CD8-positive, alpha-beta memory T cell (primary cell): ENCODE data around the gene FRS3. TPM values are rescaled to one million over a fixed set of nuclear protein-coding genes. Genes with fewer than 3 reads are reported as not detected.

Source experiments
- CTCF ChIA-PET: fragments of 350-600 bp; sonication (Branson Sonifier 250); formaldehyde crosslinking; loops from one replicate; lab custom pipeline; 2021; ENCODE audit warnings: antibody characterized with exemption; lab: Charles Lee
- POLR2A ChIA-PET: fragments of 350-600 bp; sonication (Branson Sonifier 250); formaldehyde crosslinking; loops from one replicate; lab custom pipeline; 2021; ENCODE audit warnings: antibody characterized with exemption; lab: Charles Lee
- DNase-seq, 5 donors: peaks; one replicate each; pipeline versions ENCODE4 v3.0.0 to v3.0.0-alpha.2; 2020 to 2022; ENCODE audit warnings: mixed read lengths in 1 of 5
- H3K27ac ChIP-seq: one replicate; pipeline ENCODE4 v1.7.0; 2013; ENCODE audit warnings: low read depth, mild to moderate bottlenecking, low read length, moderate library complexity
- H3K27me3 ChIP-seq: 2 replicates; pipeline ENCODE4 v1.7.0; 2013; ENCODE audit warnings: low read length, mild to moderate bottlenecking; ENCODE audit not compliant: insufficient read depth, poor library complexity, severe bottlenecking
- H3K36me3 ChIP-seq: 2 replicates; pipeline ENCODE4 v1.7.0; 2013; ENCODE audit warnings: mild to moderate bottlenecking, low read length, moderate library complexity; ENCODE audit not compliant: insufficient read depth
- H3K4me1 ChIP-seq: 2 replicates; pipeline ENCODE4 v1.7.0; 2013; ENCODE audit warnings: mild to moderate bottlenecking, low read length, moderate library complexity; ENCODE audit not compliant: insufficient read depth
- H3K4me3 ChIP-seq: 2 replicates; pipeline ENCODE4 v1.7.0; 2013; ENCODE audit warnings: mild to moderate bottlenecking, low read length
- H3K9me3 ChIP-seq: 2 replicates; pipeline ENCODE4 v1.7.0; 2013; ENCODE audit warnings: mild to moderate bottlenecking, low read length
- H3K27ac Mint-ChIP-seq, 8 donors: one replicate each; pipeline ENCODE4 v1.8.0; 2020 to 2021; ENCODE audit warnings: mixed read lengths in 8 of 8, mild to moderate bottlenecking in 6 of 8, inconsistent platforms in 3 of 8, moderate library complexity in 3 of 8
- H3K27me3 Mint-ChIP-seq, 2 donors: one replicate each; pipeline ENCODE4 v1.8.0; 2020 to 2021; ENCODE audit warnings: mixed read lengths in 2 of 2, mild to moderate bottlenecking in 1 of 2, moderate library complexity in 1 of 2
- H3K36me3 Mint-ChIP-seq, 3 donors: one replicate each; pipeline ENCODE4 v1.8.0; 2020 to 2021; ENCODE audit warnings: mixed read lengths in 3 of 3, inconsistent platforms in 1 of 3, mild to moderate bottlenecking in 1 of 3
- H3K4me1 Mint-ChIP-seq, 3 donors: one replicate each; pipeline ENCODE4 v1.8.0; 2020 to 2021; ENCODE audit warnings: mixed read lengths in 3 of 3, inconsistent platforms in 1 of 3, mild to moderate bottlenecking in 1 of 3
- H3K4me3 Mint-ChIP-seq, 7 donors: one replicate each; pipeline ENCODE4 v1.8.0; 2020 to 2021; ENCODE audit warnings: mixed read lengths in 7 of 7, mild to moderate bottlenecking in 6 of 7, moderate library complexity in 4 of 7, inconsistent platforms in 2 of 7
- H3K9me3 Mint-ChIP-seq, 5 donors: one replicate each; pipeline ENCODE4 v1.8.0; 2020 to 2022; ENCODE audit warnings: mixed read lengths in 5 of 5, mild to moderate bottlenecking in 3 of 5, moderate library complexity in 2 of 5, inconsistent platforms in 1 of 5
- polyA plus RNA-seq: library from polyadenylated mRNA; unstranded; fragments of 300-500 nt; fragmentation: Illumina TruSeq; gene quantifications from one replicate; pipeline ENCODE4 v1.2.3, GENCODE V29; 2021
- total RNA-seq, 2 experiments: library from RNA; stranded (reverse); gene quantifications; one replicate each; pipeline ENCODE4 v1.2.3, GENCODE V29; 2021

Gene FRS3
- total and polyA plus RNA-seq, 3 experiments from 2014 or later = 3.7 to 4.0 (median 4.0) TPM

DNA sequence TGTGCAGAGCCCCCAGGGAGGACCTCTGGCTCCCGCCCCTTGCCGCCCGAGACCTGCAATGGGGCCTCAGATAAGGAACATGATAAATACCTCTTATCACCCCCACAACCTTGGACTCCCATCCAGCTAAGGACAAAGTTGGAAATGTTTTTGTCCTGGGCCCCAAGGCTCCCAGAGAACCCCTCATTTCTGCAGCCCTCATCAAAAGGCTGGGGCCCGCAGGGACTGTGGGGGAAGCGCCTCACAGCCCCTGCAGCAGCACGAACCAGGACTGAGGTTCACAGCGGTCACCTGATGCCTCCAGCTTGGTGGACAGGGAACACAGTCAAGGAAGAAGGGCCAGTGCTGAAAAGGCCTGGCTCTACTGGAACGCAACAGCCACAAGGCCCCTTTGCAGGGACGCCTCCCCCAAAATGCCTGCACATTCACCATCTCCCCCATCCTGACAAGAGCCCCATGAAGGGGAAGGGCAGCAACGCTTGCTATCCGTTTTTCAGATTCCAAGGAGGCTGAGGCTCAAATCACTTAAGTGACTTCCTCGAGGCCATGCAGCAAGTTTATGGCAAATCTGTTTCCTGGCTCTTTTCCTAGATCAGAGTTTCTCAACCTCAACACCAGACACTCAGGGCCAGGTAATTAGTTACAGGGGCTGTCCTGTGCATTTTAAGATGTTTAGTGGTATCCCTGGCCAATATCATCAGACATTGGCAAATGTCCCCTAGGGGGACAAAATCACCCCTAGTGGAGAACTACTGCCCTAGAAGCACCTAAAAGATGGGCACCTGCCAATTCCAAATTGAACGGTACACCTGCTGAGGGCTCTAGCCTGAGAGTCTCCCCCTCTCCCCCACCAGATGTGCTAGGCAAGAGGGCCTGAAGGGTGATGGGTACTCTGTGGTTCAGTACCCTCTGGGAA is 54.9 kb downstream of the FRS3 start:
- Mint-ChIP-seq H3K27me3 (no peaks in the 10 kb centered on the region), H3K4me3 (no peak overlapping the region), H3K9me3 (no peaks in the 10 kb centered on the region), H3K27ac (peak overlapping the region in 2 of 8 donors; percentile 17 to 74), H3K4me1 (peaks cover 27 to 48% (median 30%) of the 10 kb centered on the region in 3 donors), H3K36me3 (peaks cover 0 to 3% (median 0%) of the 10 kb centered on the region in 3 donors)
- no peak for DNase-seq
- no peaks in the 10 kb centered on the region for H3K27me3 ChIP-seq
- no peaks in the 10 kb centered on the region for H3K9me3 ChIP-seq
- CTCF ChIA-PET = interaction anchor here (0.6 to 1.4 kb wide), 3 partner anchors 10 to 380 kb away, joined by 3 to 4 read pairs (median 3); no protein-coding TSS in a partner anchor
- no peak overlapping the region for H3K4me3 ChIP-seq
- peaks cover 7% of the 10 kb centered on the region for H3K4me1 ChIP-seq
- H3K27ac ChIP-seq = no peak overlapping the region
- no peaks in the 10 kb centered on the region for H3K36me3 ChIP-seq
- POLR2A ChIA-PET = interaction anchor here (0.7 kb wide), 1 partner anchor 21 kb away, joined by 3 read pairs; no protein-coding TSS in a partner anchor

DNA sequence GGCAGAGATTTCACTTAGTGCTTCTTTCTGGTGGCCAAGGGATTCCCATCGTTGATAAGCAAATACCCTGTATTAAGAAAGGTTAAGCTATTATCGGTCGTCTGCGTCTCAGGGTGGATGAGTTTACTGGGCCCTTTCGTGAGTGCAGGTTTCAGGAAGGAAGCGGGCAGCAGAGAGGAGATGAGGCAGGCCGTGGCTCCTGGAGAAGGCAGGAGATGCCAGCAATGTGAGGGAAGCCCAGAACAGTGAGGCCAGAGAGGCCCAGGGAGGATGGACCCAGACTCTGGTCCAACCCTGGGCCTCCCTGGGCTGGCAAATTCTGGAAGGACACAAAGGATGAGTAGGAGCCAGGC is 55.5 kb downstream of the FRS3 start:
- Histone ChIP-seq H3K4me1 (peaks cover 7% of the 10 kb centered on the region), H3K4me3 (no peak overlapping the region), H3K36me3 (no peaks in the 10 kb centered on the region), H3K9me3 (no peaks in the 10 kb centered on the region), H3K27me3 (no peaks in the 10 kb centered on the region), H3K27ac (no peak overlapping the region)
- H3K4me3 Mint-ChIP-seq = no peak overlapping the region
- ChIA-PET CTCF (interaction anchor here (0.6 to 1.4 kb wide), 2 partner anchors 42 to 380 kb away, joined by 3 read pairs; no protein-coding TSS in a partner anchor), POLR2A (no interaction called here)
- H3K9me3 Mint-ChIP-seq = no peaks in the 10 kb centered on the region
- DNase-seq = no peak
- H3K4me1 Mint-ChIP-seq = peaks cover 21 to 46% (median 26%) of the 10 kb centered on the region in 3 donors
- H3K27me3 Mint-ChIP-seq = no peaks in the 10 kb centered on the region
- H3K36me3 Mint-ChIP-seq = peaks cover 0 to 3% (median 0%) of the 10 kb centered on the region in 3 donors
- H3K27ac Mint-ChIP-seq = peak overlapping the region in 3 of 8 donors; percentile 40 to 74 (median 51)

DNA sequence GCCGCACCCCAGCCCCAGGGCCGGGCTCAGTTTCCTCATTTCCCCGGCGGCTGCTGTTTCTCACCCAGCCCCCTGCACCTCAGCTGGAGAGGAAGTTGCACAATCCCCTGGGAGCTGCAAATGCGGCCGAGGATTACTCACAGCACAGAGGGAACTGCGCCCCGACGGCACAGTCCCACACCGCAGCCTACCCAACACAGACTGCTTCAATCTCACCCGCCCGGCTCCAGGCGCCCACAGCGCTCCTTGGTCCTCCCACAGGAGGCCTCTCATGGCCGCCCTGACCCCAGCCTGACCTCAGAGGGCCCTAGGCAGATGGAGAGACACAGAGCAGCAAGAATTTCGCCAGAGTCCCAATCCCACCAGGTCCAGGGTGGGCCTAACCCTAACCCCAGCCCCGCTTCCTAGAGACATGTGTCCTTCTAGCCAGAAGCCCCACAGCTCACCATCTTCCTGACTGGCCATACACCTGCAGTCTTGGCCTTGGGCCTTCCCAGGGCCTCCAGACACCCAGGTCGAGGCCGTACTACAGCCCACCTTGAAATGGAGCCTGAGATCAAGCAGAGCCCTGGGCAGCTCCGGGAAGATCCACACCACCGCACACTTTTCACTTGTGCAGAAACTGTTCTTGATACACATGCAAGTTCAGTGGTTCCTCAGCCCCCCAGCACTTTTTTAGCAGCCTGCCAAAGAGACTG is 56.0 kb downstream of the FRS3 start:
- CTCF ChIA-PET = interaction anchor here (0.6 to 1.4 kb wide), 2 partner anchors 42 to 381 kb away, joined by 3 read pairs; no protein-coding TSS in a partner anchor
- Histone ChIP-seq H3K27me3 (no peaks in the 10 kb centered on the region), H3K36me3 (no peaks in the 10 kb centered on the region), H3K9me3 (no peaks in the 10 kb centered on the region), H3K4me3 (no peak overlapping the region), H3K27ac (no peak overlapping the region), H3K4me1 (peaks cover 7% of the 10 kb centered on the region)
- Mint-ChIP-seq H3K9me3 (no peaks in the 10 kb centered on the region), H3K4me1 (peaks cover 16 to 41% (median 20%) of the 10 kb centered on the region in 3 donors), H3K36me3 (peaks cover 0 to 3% (median 0%) of the 10 kb centered on the region in 3 donors), H3K27me3 (no peaks in the 10 kb centered on the region), H3K4me3 (peak overlapping the region in 2 of 7 donors; percentile 12 to 34), H3K27ac (peak overlapping the region in 2 of 8 donors; percentile 46 to 75)
- DNase-seq = no peak
- POLR2A ChIA-PET = no interaction called here

DNA sequence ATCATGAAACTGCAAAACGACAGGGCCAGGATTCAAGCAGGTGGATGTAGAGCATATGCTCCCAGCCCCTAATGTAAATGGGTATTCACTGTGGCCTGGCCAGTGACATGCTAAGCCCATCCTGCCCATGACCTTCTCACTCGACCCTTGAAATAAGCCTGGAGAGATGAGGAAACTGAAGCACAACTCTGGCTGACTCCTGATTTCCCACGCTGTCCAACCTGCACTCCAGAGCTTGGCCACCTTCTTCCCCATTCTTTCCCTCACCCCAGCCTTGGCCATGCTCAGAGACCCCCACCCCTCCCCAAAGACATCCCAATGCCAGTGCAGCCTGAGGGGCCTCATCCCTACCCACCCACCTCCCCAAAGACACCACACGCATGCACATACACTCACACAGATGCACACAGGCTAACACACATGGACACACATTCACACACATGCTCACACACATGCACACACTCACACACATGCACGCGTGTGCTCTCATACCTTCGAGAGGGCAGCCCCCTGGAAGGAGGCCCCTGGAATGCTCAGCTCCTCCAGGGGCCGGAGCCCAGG is 56.7 kb downstream of the FRS3 start:
- Mint-ChIP-seq H3K27ac (peak overlapping the region in 1 of 8 donors; percentile 21), H3K9me3 (no peaks in the 10 kb centered on the region), H3K27me3 (no peaks in the 10 kb centered on the region), H3K4me3 (peak overlapping the region in 1 of 7 donors; percentile 25), H3K4me1 (peaks cover 13 to 37% (median 17%) of the 10 kb centered on the region in 3 donors), H3K36me3 (peaks cover 0 to 3% (median 0%) of the 10 kb centered on the region in 3 donors)
- Histone ChIP-seq H3K9me3 (no peaks in the 10 kb centered on the region), H3K4me1 (peaks cover 7% of the 10 kb centered on the region), H3K4me3 (no peak overlapping the region), H3K36me3 (no peaks in the 10 kb centered on the region), H3K27ac (no peak overlapping the region), H3K27me3 (no peaks in the 10 kb centered on the region)
- ChIA-PET POLR2A (no interaction called here), CTCF (interaction anchor here (1.4 kb wide), 1 partner anchor 41 kb away, joined by 3 read pairs; no protein-coding TSS in a partner anchor)
- no peak for DNase-seq

- no peaks in the 10 kb centered on the region for H3K36me3 ChIP-seq
- peaks cover 12 to 41% (median 16%) of the 10 kb centered on the region in 3 donors for H3K4me1 Mint-ChIP-seq
- ChIA-PET POLR2A (no interaction called here), CTCF (no interaction called here)
- peaks cover 0 to 3% (median 0%) of the 10 kb centered on the region in 3 donors for H3K36me3 Mint-ChIP-seq
- DNase-seq = no peak
- no peak overlapping the region for H3K4me3 Mint-ChIP-seq
- H3K9me3 Mint-ChIP-seq = no peaks in the 10 kb centered on the region
- no peak overlapping the region for H3K27ac ChIP-seq
- H3K27me3 Mint-ChIP-seq = no peaks in the 10 kb centered on the region
- no peaks in the 10 kb centered on the region for H3K27me3 ChIP-seq
- no peaks in the 10 kb centered on the region for H3K4me1 ChIP-seq
- peak overlapping the region in 2 of 8 donors; percentile 19 to 30 for H3K27ac Mint-ChIP-seq
- no peak overlapping the region for H3K4me3 ChIP-seq
- H3K9me3 ChIP-seq = no peaks in the 10 kb centered on the region
Observed at GRCh38 chr6:41721414-41721813, 58.3 kb downstream of the FRS3 start.

DNA sequence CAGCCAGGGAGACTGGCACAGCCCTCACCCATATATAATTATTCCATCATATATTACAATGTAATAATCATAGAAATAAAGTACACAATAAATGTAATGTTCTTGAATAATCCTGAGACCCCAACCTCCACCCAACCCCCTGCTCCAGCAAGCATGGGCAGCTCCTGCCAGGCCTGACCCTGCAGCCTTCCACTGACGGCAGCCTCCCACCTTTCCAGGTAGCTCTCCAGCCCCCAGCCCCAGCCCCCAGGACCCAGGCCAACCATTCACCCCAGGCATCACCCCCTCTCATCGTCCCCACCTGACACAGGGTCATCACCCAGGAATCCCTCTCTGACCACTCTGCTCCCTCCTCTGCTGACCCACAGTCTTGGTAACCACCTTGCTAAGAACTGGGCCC is 58.9 kb downstream of the FRS3 start:
- Histone ChIP-seq H3K4me1 (no peaks in the 10 kb centered on the region), H3K27me3 (no peaks in the 10 kb centered on the region), H3K27ac (no peak overlapping the region), H3K4me3 (no peak overlapping the region), H3K36me3 (no peaks in the 10 kb centered on the region), H3K9me3 (no peaks in the 10 kb centered on the region)
- H3K9me3 Mint-ChIP-seq = no peaks in the 10 kb centered on the region
- peaks cover 18 to 43% (median 21%) of the 10 kb centered on the region in 3 donors for H3K4me1 Mint-ChIP-seq
- POLR2A ChIA-PET = no interaction called here
- H3K4me3 Mint-ChIP-seq = no peak overlapping the region
- no peaks in the 10 kb centered on the region for H3K27me3 Mint-ChIP-seq
- peaks cover 0 to 4% (median 0%) of the 10 kb centered on the region in 3 donors for H3K36me3 Mint-ChIP-seq
- no peak for DNase-seq
- peak overlapping the region in 2 of 8 donors; percentile 47 to 79 for H3K27ac Mint-ChIP-seq
- CTCF ChIA-PET = interaction anchor here (1.3 kb wide), 1 partner anchor 14 kb away, joined by 5 read pairs; no protein-coding TSS in a partner anchor

- ChIA-PET CTCF (interaction anchor here (1.3 kb wide), 1 partner anchor 14 kb away, joined by 5 read pairs; no protein-coding TSS in a partner anchor), POLR2A (interaction anchor here (0.7 kb wide), 1 partner anchor 13 kb away, joined by 3 read pairs; no protein-coding TSS in a partner anchor)
- no peaks in the 10 kb centered on the region for H3K36me3 ChIP-seq
- Mint-ChIP-seq H3K4me1 (peaks cover 21 to 45% (median 24%) of the 10 kb centered on the region in 3 donors), H3K9me3 (no peaks in the 10 kb centered on the region), H3K27me3 (no peaks in the 10 kb centered on the region), H3K27ac (no peak overlapping the region), H3K36me3 (peaks cover 0 to 5% (median 0%) of the 10 kb centered on the region in 3 donors), H3K4me3 (no peak overlapping the region)
- H3K27me3 ChIP-seq = no peaks in the 10 kb centered on the region
- H3K4me1 ChIP-seq = no peaks in the 10 kb centered on the region
- no peak for DNase-seq
- H3K4me3 ChIP-seq = no peak overlapping the region
- no peaks in the 10 kb centered on the region for H3K9me3 ChIP-seq
- no peak overlapping the region for H3K27ac ChIP-seq
Observed at GRCh38 chr6:41720262-41720620, 59.5 kb downstream of the FRS3 start.
